A549 (cell line): ENCODE data around the gene NAA40. TPM values are rescaled to one million over a fixed set of nuclear protein-coding genes. Genes with fewer than 3 reads are reported as not detected.

Source experiments
- ATAC-seq, 2 experiments: fragments of 200-7000 bp in 1 of 2; fragments of >200 bp in 1 of 2; cut with Nextera tagmentation in 1 of 2; cut with Tn5 transposase in 1 of 2; 3 replicates each; pipeline versions ENCODE4 v1.8.0 to v1.9.1; 2018 to 2020; ENCODE audit warnings: mild to moderate bottlenecking in 1 of 2, moderate library complexity in 1 of 2
- CTCF ChIA-PET: fragments of 300-600 bp; sonication (Branson Sonifier 250); formaldehyde crosslinking; extraction: SDS; loops from one replicate; lab custom pipeline; 2021; ENCODE audit warnings: antibody characterized with exemption, inconsistent platforms; lab: Yijun Ruan, JAX
- POLR2A ChIA-PET: fragments of 350-600 bp; formaldehyde crosslinking; extraction: SDS; loops from one replicate; lab custom pipeline; 2021; ENCODE audit warnings: antibody characterized with exemption, inconsistent platforms; lab: Yijun Ruan, JAX
- DNase-seq, 2 experiments: peaks; one replicate each; pipeline versions ENCODE4 v3.0.0 to v3.0.0-alpha.2; 2011 to 2016; ENCODE audit warnings: low read depth in 1 of 2, low spot score in 1 of 2
- FAIRE-seq: peaks from 2 replicates; lab custom pipeline; 2011; peaks lifted over from hg19 to GRCh38; lab: Jason Lieb, UNC
- H3K27ac ChIP-seq, 2 experiments: fragments of >200 bp; sonication (Bioruptor Twin); formaldehyde crosslinking; 3 replicates each; pipeline ENCODE4 v1.5.1; 2016 to 2017
- H3K4me1 ChIP-seq: fragments of >200 bp; sonication (Bioruptor Twin); formaldehyde crosslinking; 3 replicates; pipeline ENCODE4 v1.6.1; 2016
- H3K4me2 ChIP-seq: fragments of >200 bp; sonication (Bioruptor Twin); formaldehyde crosslinking; 3 replicates; pipeline ENCODE4 v1.6.1; 2016
- H3K4me3 ChIP-seq: fragments of >200 bp; sonication (Bioruptor Twin); formaldehyde crosslinking; 3 replicates; pipeline ENCODE4 v1.5.1; 2016
- H3K9me3 ChIP-seq: fragments of >200 bp; sonication (Bioruptor Twin); formaldehyde crosslinking; 3 replicates; pipeline ENCODE4 v1.6.1; 2016
- CBX2 ChIP-seq: fragments of 200-600 bp; sonication (generic); IDR thresholded peaks from 2 replicates; pipeline ENCODE4 v1.6.1; 2016; ENCODE audit warnings: low read depth, mild to moderate bottlenecking, borderline replicate concordance
- CEBPB ChIP-seq, 2 experiments: fragments of >200 bp in 1 of 2; sonication (Bioruptor Twin) in 1 of 2; formaldehyde crosslinking in 1 of 2; IDR thresholded peaks; 2 replicates each; pipeline ENCODE4 v1.6.1; 2012 to 2016
- CHD2 ChIP-seq: fragments of 150-350 bp; IDR thresholded peaks from 2 replicates; pipeline ENCODE4 v1.6.1; 2014; ENCODE audit warnings: low read length; ENCODE audit not compliant: partially characterized antibody
- CHD4 ChIP-seq: fragments of 200-600 bp; sonication (generic); IDR thresholded peaks from 2 replicates; pipeline ENCODE4 v1.6.1; 2016; ENCODE audit warnings: antibody characterized with exemption, mild to moderate bottlenecking, borderline replicate concordance
- EHF ChIP-seq: fragments of 250-450 bp; sonication (Bioruptor Pico); IDR thresholded peaks from 2 replicates; pipeline ENCODE4 v1.5.0; 2020; ENCODE audit warnings: mild to moderate bottlenecking
- ESRRA ChIP-seq: fragments of 150-350 bp; IDR thresholded peaks from 2 replicates; pipeline ENCODE4 v1.6.1; 2014; ENCODE audit warnings: mild to moderate bottlenecking, low read length, borderline replicate concordance
- HOXB13 ChIP-seq: fragments of 250-450 bp; sonication (Bioruptor Pico); IDR thresholded peaks from 2 replicates; pipeline ENCODE4 v1.5.0; 2020; ENCODE audit warnings: low read depth, mild to moderate bottlenecking, moderate library complexity
- HOXB5 ChIP-seq: fragments of 250-450 bp; sonication (Bioruptor Pico); IDR thresholded peaks from 2 replicates; pipeline ENCODE4 v1.5.0; 2020; ENCODE audit warnings: mild to moderate bottlenecking, moderate library complexity
- JUN ChIP-seq, 2 experiments: fragments of >200 bp; sonication (Bioruptor Twin); formaldehyde crosslinking; IDR thresholded peaks; 2 replicates in 1 of 2; 3 replicates in 1 of 2; pipeline ENCODE4 v1.6.1; 2016 to 2017
- JUNB ChIP-seq: fragments of >200 bp; sonication (Bioruptor Twin); formaldehyde crosslinking; IDR thresholded peaks from 2 replicates; pipeline ENCODE4 v1.6.1; 2016
- KDM1A ChIP-seq: fragments of 200-600 bp; sonication (generic); IDR thresholded peaks from 2 replicates; pipeline ENCODE4 v1.6.1; 2016; ENCODE audit warnings: low read depth, mild to moderate bottlenecking
- KDM5A ChIP-seq: fragments of 200-600 bp; sonication (generic); IDR thresholded peaks from 2 replicates; pipeline ENCODE4 v1.6.1; 2016; ENCODE audit warnings: antibody characterized with exemption, mild to moderate bottlenecking
- NFE2L2 ChIP-seq: fragments of 150-350 bp; conservative IDR thresholded peaks from 2 replicates; pipeline ENCODE4 v1.6.1; 2014; ENCODE audit warnings: low read length
- NPAS2 ChIP-seq: fragments of 250-450 bp; sonication (Bioruptor Pico); IDR thresholded peaks from 2 replicates; pipeline ENCODE4 v1.8.0; 2022; ENCODE audit warnings: mild to moderate bottlenecking, moderate library complexity, borderline replicate concordance
- POLR2A ChIP-seq: IDR thresholded peaks from 2 replicates; pipeline ENCODE4 v1.6.1; 2012; ENCODE audit warnings: mild to moderate bottlenecking, low read length
- RCOR1 ChIP-seq: fragments of 150-350 bp; IDR thresholded peaks from 2 replicates; pipeline ENCODE4 v1.6.1; 2014; ENCODE audit warnings: antibody characterized with exemption, low read length, low read depth
- SREBF2 ChIP-seq: fragments of 450-650 bp; IDR thresholded peaks from 2 replicates; pipeline ENCODE4 v1.6.1; 2014; ENCODE audit warnings: mild to moderate bottlenecking, moderate library complexity
- TP53 ChIP-seq: fragments of 250-450 bp; sonication (Bioruptor Pico); IDR thresholded peaks from 2 replicates; pipeline ENCODE4 v1.5.0; 2021; ENCODE audit warnings: mild to moderate bottlenecking, moderate library complexity
- ZFP36 ChIP-seq: fragments of 450-650 bp; IDR thresholded peaks from 2 replicates; pipeline ENCODE4 v1.6.1; 2014; ENCODE audit warnings: borderline replicate concordance; ENCODE audit not compliant: partially characterized antibody
- ZNF302 ChIP-seq: fragments of 250-450 bp; sonication (Bioruptor Pico); IDR thresholded peaks from 2 replicates; pipeline ENCODE4 v1.9.0; 2021; ENCODE audit warnings: inconsistent platforms, mild to moderate bottlenecking, moderate library complexity
- ZSCAN20 ChIP-seq: fragments of 250-450 bp; sonication (Bioruptor Pico); IDR thresholded peaks from 2 replicates; pipeline ENCODE4 v1.8.0; 2022; ENCODE audit warnings: mild to moderate bottlenecking, moderate library complexity
- WGBS: methylation state at CpG from one replicate; pipeline ENCODE4 v1.1.6; 2017; ENCODE audit errors: missing lambda C conversion rate; 5-methylcytosine and 5-hydroxymethylcytosine counted together
- polyA plus RNA-seq, 4 experiments: library from polyadenylated mRNA; depleted of rRNA in 3 of 4; stranded (reverse); fragments of >200 nt; fragmentation: RNase III in 1 of 4; extraction: RNeasy Plus Mini Kit Qiagen cat#74134 plus additional on column Dnase treatment in 1 of 4; gene quantifications; 2 replicates in 3 of 4; 3 replicates in 1 of 4; pipeline ENCODE4 v1.2.3, GENCODE V29; 2011 to 2017
- TF ChIP-seq, protein P1 (sequence below): fragments of >200 bp; sonication (Bioruptor Twin); formaldehyde crosslinking; IDR thresholded peaks from 3 replicates; pipeline ENCODE4 v1.6.1; 2016
- TF ChIP-seq, protein P2 (sequence below): IDR thresholded peaks from 2 replicates; pipeline ENCODE4 v1.6.1; 2012; ENCODE audit warnings: low read depth, borderline replicate concordance
- TF ChIP-seq, protein P3 (sequence below): fragments of 200-600 bp; sonication (generic); IDR thresholded peaks from 2 replicates; pipeline ENCODE4 v1.6.1; 2016; ENCODE audit warnings: antibody characterized with exemption, mild to moderate bottlenecking, moderate library complexity
- TF ChIP-seq, protein P4 (sequence below): IDR thresholded peaks from 2 replicates; pipeline ENCODE4 v1.6.1; 2012

NAA40 gene
- polyA plus RNA-seq, 2 of the 4 experiments (the other 2 are of a cell fraction), result 21.9 to 32.0 TPM

DNA sequence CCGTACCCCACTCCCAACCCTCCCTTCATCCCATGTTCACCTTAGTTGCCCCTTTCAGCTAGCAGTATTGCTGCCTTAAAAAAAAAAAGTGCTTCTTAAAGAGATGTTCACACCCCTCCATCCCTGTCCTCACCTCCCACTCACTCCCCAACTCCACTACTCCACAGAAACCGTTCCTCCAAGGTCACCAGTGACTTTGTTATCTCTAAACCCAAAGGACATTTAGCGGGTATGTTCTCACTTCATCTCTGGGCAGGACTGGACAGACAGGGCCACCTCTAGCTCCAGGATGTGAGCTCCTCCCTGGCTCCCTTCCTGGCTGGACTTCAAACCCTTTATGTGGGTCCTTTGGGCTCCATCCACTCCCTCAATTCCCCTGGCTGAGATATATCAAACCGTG lies 15.5 kb upstream of the NAA40 start:
- TF ChIP-seq EHF (no peak), SREBF2 (no peak), KDM5A (no peak), NPAS2 (CRISPR knock-in tag) (no peak), CHD4 (no peak), RCOR1 (no peak), NFE2L2 (no peak), ZFP36 (no peak), ZSCAN20 (CRISPR knock-in tag) (no peak)
- TF ChIP-seq, protein P1, sequence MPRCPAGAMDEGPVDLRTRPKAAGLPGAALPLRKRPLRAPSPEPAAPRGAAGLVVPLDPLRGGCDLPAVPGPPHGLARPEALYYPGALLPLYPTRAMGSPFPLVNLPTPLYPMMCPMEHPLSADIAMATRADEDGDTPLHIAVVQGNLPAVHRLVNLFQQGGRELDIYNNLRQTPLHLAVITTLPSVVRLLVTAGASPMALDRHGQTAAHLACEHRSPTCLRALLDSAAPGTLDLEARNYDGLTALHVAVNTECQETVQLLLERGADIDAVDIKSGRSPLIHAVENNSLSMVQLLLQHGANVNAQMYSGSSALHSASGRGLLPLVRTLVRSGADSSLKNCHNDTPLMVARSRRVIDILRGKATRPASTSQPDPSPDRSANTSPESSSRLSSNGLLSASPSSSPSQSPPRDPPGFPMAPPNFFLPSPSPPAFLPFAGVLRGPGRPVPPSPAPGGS, result no peak
- TF ChIP-seq, protein P2, sequence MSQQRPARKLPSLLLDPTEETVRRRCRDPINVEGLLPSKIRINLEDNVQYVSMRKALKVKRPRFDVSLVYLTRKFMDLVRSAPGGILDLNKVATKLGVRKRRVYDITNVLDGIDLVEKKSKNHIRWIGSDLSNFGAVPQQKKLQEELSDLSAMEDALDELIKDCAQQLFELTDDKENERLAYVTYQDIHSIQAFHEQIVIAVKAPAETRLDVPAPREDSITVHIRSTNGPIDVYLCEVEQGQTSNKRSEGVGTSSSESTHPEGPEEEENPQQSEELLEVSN, result no peak
- TF ChIP-seq, all 56 proteins: peak for 0
- Histone ChIP-seq H3K4me2 (no peak overlapping the region), H3K4me1 (peaks cover 17% of the 10 kb centered on the region), H3K9me3 (no peaks in the 10 kb centered on the region), H3K4me3 (no peak overlapping the region), H3K27ac (no peak overlapping the region)
- WGBS, result 34% methylated on average over 4 of the region's 4 CpGs
- ATAC-seq (no peak), DNase-seq (no peak), FAIRE-seq (no peak)
- ChIA-PET POLR2A (no interaction called here), CTCF (interaction anchor here (0.9 to 2.1 kb wide), 2 partner anchors 86 to 155 kb away, joined by 3 to 6 read pairs; no protein-coding TSS in a partner anchor)

DNA sequence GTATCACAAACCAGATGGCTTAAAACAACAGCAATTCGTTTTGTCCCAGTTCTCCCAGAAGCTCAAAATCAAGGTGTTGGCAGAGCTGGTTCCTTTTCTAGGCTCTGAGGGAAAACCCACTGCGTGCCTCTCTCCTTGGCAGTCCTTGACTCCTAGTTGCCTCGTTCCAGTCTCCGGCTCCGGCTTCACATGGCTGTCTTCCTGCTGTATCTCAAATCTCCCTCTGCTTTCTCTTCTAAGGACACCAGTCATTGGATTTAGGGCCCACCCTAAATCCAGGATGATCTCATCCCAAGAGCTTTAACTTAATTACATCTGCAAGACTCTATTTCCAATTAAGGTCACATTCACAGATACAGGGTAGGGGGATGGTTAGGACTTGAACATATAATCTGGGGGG lies 9.2 kb upstream of the NAA40 start:
- WGBS, result 84% methylated on average over 5 of the region's 5 CpGs
- CTCF ChIA-PET, result interaction anchor here (2.7 to 7.5 kb wide), 4 partner anchors 9 to 93 kb away, joined by 11 to 61 read pairs (median 17); partner anchors contain the start of genes MARK2 and RCOR2
- ATAC-seq, result no peak

More for the DNA sequence above, 9.2 kb upstream of the NAA40 start:
- Histone ChIP-seq H3K4me2 (no peak overlapping the region), H3K4me1 (no peaks in the 10 kb centered on the region), H3K4me3 (no peak overlapping the region), H3K9me3 (no peaks in the 10 kb centered on the region), H3K27ac (no peak overlapping the region)
- no peak for FAIRE-seq
- DNase-seq, result no peak
- POLR2A ChIA-PET, result no interaction called here
- no peak for TF ChIP-seq POLR2A
- TF ChIP-seq KDM1A, result no peak
- TF ChIP-seq JUNB, result no peak
- TF ChIP-seq JUN (IDR thresholded peaks at IDR 0.05), result no peak
- TF ChIP-seq, protein P3, sequence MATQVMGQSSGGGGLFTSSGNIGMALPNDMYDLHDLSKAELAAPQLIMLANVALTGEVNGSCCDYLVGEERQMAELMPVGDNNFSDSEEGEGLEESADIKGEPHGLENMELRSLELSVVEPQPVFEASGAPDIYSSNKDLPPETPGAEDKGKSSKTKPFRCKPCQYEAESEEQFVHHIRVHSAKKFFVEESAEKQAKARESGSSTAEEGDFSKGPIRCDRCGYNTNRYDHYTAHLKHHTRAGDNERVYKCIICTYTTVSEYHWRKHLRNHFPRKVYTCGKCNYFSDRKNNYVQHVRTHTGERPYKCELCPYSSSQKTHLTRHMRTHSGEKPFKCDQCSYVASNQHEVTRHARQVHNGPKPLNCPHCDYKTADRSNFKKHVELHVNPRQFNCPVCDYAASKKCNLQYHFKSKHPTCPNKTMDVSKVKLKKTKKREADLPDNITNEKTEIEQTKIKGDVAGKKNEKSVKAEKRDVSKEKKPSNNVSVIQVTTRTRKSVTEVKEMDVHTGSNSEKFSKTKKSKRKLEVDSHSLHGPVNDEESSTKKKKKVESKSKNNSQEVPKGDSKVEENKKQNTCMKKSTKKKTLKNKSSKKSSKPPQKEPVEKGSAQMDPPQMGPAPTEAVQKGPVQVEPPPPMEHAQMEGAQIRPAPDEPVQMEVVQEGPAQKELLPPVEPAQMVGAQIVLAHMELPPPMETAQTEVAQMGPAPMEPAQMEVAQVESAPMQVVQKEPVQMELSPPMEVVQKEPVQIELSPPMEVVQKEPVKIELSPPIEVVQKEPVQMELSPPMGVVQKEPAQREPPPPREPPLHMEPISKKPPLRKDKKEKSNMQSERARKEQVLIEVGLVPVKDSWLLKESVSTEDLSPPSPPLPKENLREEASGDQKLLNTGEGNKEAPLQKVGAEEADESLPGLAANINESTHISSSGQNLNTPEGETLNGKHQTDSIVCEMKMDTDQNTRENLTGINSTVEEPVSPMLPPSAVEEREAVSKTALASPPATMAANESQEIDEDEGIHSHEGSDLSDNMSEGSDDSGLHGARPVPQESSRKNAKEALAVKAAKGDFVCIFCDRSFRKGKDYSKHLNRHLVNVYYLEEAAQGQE, result no peak
- no peak for TF ChIP-seq HOXB13
- TF ChIP-seq HOXB5 (CRISPR knock-in tag), result no peak
- TF ChIP-seq TP53 (CRISPR knock-in tag), result no peak
- TF ChIP-seq ESRRA, result no peak
- TF ChIP-seq, protein P4, sequence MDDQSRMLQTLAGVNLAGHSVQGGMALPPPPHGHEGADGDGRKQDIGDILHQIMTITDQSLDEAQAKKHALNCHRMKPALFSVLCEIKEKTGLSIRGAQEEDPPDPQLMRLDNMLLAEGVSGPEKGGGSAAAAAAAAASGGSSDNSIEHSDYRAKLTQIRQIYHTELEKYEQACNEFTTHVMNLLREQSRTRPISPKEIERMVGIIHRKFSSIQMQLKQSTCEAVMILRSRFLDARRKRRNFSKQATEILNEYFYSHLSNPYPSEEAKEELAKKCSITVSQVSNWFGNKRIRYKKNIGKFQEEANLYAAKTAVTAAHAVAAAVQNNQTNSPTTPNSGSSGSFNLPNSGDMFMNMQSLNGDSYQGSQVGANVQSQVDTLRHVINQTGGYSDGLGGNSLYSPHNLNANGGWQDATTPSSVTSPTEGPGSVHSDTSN, result no peak
- TF ChIP-seq CEBPB (IDR thresholded peaks at IDR 0.05), result no peak
- TF ChIP-seq CBX2, result no peak
- no peak for TF ChIP-seq ZNF302 (CRISPR knock-in tag)
- TF ChIP-seq, protein P2, result no peak
- TF ChIP-seq CHD2, result no peak
